Activated naive CD4-positive, alpha-beta T cell treated with anti-CD3 and anti-CD28 coated beads for 36 hours (primary cell): Measurements from ENCODE around the gene FARP2. TPM values are rescaled to one million over a fixed set of nuclear protein-coding genes. Genes with fewer than 3 reads are reported as not detected.

Source experiments
- CTCF ChIA-PET: fragments of 350-600 bp; sonication (Branson Sonifier 250); formaldehyde crosslinking; loops from one replicate; lab custom pipeline; 2021; ENCODE audit warnings: antibody characterized with exemption; lab: Charles Lee
- DNase-seq: peaks from one replicate; pipeline ENCODE4 v3.0.0-alpha.2; 2020
- H3K27ac Mint-ChIP-seq: one replicate; pipeline ENCODE4 v1.8.0; 2021; ENCODE audit warnings: mild to moderate bottlenecking, mixed read lengths
- H3K27me3 Mint-ChIP-seq: one replicate; pipeline ENCODE4 v1.8.0; 2021; ENCODE audit warnings: low read depth, mixed read lengths
- H3K36me3 Mint-ChIP-seq: one replicate; pipeline ENCODE4 v1.8.0; 2021; ENCODE audit warnings: low read depth, mixed read lengths
- H3K4me1 Mint-ChIP-seq: one replicate; pipeline ENCODE4 v1.8.0; 2021; ENCODE audit warnings: low read depth, mixed read lengths
- H3K4me3 Mint-ChIP-seq: one replicate; pipeline ENCODE4 v1.8.0; 2021; ENCODE audit warnings: mild to moderate bottlenecking, moderate library complexity, mixed read lengths
- H3K9me3 Mint-ChIP-seq: one replicate; pipeline ENCODE4 v1.8.0; 2021; ENCODE audit warnings: mixed read lengths
- intact Hi-C: fragments of 100-400 bp; cut with micrococcal nuclease; formaldehyde crosslinking; loops from one replicate; pipeline ENCODE4 v1.15.1; 2023
- total RNA-seq, 2 experiments: library from RNA; stranded (reverse); gene quantifications; one replicate each; pipeline ENCODE4 v1.2.3, GENCODE V29; 2021

Gene FARP2
- total RNA-seq, 2 experiments from 2014 or later: 19.5 to 19.6 TPM

GRCh38 chr2:241479026-241479898, 123.2 kb downstream of the FARP2 start:
- no peak overlapping the region for H3K4me3 Mint-ChIP-seq
- H3K27me3 Mint-ChIP-seq: no peaks in the 10 kb centered on the region
- CTCF ChIA-PET: no interaction called here
- H3K27ac Mint-ChIP-seq: no peak overlapping the region
- no peaks in the 10 kb centered on the region for H3K4me1 Mint-ChIP-seq
- intact Hi-C loops: no loop called here
- no peaks in the 10 kb centered on the region for H3K9me3 Mint-ChIP-seq
- no peaks in the 10 kb centered on the region for H3K36me3 Mint-ChIP-seq
- DNase-seq: no peak

DNA sequence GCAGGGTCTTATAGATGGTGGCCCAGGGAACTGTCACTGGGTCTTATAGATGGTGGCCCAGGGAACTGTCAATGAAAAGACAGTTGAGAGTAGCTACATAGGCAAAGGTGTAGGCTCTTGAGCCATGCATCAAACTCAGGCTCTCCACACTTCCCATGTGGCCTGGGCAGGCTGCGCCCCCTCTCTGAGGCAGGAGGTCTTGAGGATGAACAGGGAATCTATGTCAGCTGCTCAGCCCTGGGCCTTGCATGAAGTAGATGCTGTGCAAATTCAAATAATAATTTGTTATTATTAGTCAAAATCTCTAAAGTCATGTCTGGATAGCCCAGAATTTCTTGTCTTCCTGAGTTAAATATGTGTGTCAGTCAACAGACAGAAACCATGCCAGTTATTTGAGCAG, 125.6 kb downstream of the FARP2 start:
- Mint-ChIP-seq H3K27me3 (no peaks in the 10 kb centered on the region), H3K4me3 (no peak overlapping the region), H3K9me3 (no peaks in the 10 kb centered on the region), H3K4me1 (no peaks in the 10 kb centered on the region), H3K36me3 (no peaks in the 10 kb centered on the region), H3K27ac (no peak overlapping the region)
- no peak for DNase-seq
- intact Hi-C loops: no loop called here
- CTCF ChIA-PET: no interaction called here

DNA sequence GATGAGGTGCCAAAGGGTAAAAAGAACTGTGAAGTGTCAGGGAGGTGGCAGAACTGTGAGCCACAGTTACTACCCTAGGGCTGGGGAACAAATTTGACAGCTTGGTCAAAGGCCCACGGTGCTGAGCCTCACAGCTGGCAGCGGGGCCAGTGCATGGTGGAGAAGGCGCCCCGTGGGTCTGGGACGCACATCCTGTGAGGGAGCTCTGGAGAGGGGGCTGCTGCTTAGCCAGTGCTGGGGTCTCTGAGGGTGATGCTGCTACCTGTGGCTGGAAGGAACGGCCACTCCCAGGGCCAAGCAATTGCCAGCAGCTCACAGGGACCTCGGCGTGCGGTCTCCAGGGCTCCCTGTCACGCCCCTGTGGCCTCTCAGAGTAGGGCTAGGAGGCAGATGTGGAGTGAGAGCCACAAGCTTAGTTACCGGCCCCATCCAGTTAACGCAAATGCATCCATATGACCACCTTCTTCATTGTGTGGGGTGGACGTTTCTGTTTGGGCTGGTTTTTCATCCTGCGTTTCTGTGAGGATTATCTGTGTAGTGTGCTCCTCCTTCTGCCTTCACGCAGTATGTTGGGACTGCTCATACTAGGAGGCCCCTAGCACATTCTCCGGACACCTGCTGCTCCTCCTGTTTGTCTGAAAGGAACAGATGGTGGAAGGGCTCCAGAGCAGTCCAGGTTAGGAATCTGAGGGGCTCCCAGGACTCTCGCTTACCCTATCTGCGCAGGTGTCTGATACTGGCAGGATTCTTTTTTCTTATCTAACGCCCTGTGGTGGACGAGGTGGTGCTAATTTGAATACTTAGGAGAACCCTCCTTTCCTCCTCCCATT, 126.3 kb downstream of the FARP2 start:
- H3K9me3 Mint-ChIP-seq: no peaks in the 10 kb centered on the region
- intact Hi-C loops: no loop called here
- H3K4me3 Mint-ChIP-seq: no peak overlapping the region
- H3K27ac Mint-ChIP-seq: no peak overlapping the region
- CTCF ChIA-PET: interaction anchor here (0.6 to 0.7 kb wide), 2 partner anchors 36 to 38 kb away, joined by 3 to 4 read pairs; no protein-coding TSS in a partner anchor
- no peaks in the 10 kb centered on the region for H3K36me3 Mint-ChIP-seq
- no peaks in the 10 kb centered on the region for H3K4me1 Mint-ChIP-seq
- no peaks in the 10 kb centered on the region for H3K27me3 Mint-ChIP-seq
- DNase-seq: no peak

GRCh38 chr2:241483305-241483704, 127.2 kb downstream of the FARP2 start:
- Mint-ChIP-seq H3K4me3 (no peak overlapping the region), H3K27me3 (no peaks in the 10 kb centered on the region), H3K9me3 (no peaks in the 10 kb centered on the region), H3K36me3 (no peaks in the 10 kb centered on the region), H3K27ac (no peak overlapping the region), H3K4me1 (no peaks in the 10 kb centered on the region)
- CTCF ChIA-PET: interaction anchor here (0.7 kb wide), 1 partner anchor 39 kb away, joined by 4 read pairs; no protein-coding TSS in a partner anchor
- no peak for DNase-seq
- intact Hi-C loops: no loop called here

DNA sequence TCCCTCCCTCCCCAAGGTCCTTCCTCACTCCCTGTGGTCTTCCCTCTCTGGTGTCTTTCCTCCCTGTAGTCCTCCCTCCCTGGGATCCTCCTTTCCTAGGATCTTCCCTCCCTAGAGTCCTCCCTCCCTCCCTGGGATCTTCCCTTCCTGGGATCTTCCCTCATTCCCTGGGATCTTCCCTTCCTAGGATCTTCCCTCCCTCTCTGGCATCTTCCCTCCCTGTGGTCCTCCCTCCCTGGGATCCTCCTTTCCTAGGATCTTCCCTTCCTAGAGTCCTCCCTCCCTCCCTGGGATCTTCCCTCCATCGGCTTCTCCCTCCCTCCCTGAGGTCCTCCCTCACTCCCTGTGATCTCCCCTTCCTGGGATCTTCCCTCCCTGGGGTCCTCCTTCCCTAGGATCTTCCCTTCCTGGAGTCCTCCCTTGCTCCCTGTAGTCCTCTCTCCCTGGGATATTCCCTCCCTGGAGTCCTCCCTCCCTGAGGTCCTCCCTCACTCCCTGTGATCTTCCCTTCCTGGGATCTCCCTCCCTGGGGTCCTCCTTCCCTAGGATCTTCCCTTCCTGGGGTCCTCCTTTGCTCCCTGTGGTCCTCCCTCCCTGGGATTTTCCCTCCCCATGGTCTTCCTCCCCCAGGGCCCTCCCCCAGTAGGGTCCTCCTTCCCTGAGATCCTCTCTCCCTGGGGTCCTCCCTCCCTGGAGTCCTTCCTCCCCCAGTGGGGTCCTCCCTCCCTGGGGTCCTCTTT, 129.3 kb downstream of the FARP2 start:
- H3K4me1 Mint-ChIP-seq: no peaks in the 10 kb centered on the region
- no peaks in the 10 kb centered on the region for H3K27me3 Mint-ChIP-seq
- no peak for DNase-seq
- intact Hi-C loops: no loop called here
- no peaks in the 10 kb centered on the region for H3K9me3 Mint-ChIP-seq
- CTCF ChIA-PET: no interaction called here
- H3K36me3 Mint-ChIP-seq: no peaks in the 10 kb centered on the region
- no peak overlapping the region for H3K27ac Mint-ChIP-seq
- H3K4me3 Mint-ChIP-seq: no peak overlapping the region

GRCh38 chr2:241489088-241489487, 133.0 kb downstream of the FARP2 start:
- no peaks in the 10 kb centered on the region for H3K9me3 Mint-ChIP-seq
- H3K4me1 Mint-ChIP-seq: no peaks in the 10 kb centered on the region
- intact Hi-C loops: no loop called here

DNA sequence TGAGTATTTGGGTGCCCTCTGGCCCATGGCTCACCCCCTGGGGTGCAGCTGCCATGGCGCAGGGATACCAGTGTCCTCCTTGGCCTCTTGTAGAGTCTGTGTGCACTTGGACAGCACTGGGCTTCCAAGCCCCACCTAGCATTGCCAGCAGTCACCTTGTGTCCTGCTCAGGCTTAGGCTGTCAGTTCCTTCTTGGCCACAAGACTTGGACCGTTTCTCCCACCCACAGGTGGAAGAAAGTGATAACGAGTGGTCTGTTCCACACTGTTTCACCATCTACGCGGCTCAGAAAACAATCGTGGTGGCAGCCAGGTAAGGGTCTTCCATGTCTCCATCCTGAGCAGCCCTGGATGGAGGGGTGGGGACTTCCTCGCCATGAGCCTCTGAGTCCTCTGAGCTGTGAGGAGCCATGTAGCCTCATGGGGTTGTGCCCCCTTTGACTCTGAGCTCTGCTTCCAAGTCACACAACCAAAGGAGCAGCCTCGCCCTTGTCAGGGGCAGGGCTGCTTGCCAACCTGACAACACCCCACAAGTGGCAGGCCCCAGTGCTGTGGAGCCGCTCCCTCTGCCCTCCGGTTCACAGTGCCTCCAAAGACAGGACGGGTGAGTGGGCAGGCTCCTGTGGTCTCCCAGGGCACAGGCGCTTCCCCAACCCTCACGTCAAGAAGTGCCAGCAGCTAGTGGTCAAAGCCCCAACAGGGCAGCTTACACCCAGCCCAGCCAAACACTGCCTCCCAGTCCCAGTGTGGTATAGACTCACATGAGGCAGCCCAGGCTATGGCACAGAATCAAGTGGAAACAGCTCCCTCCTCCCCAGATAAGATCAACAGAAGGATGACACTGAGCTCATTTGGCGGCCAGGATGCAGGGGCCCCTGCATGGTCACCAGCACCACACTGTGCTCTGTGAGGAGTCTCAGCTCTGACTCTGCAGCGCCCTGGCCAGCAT, 133.9 kb downstream of the FARP2 start:
- Mint-ChIP-seq H3K9me3 (no peaks in the 10 kb centered on the region), H3K4me1 (no peaks in the 10 kb centered on the region), H3K27me3 (no peaks in the 10 kb centered on the region), H3K4me3 (no peak overlapping the region), H3K27ac (no peak overlapping the region), H3K36me3 (no peaks in the 10 kb centered on the region)
- intact Hi-C loops: no loop called here
- CTCF ChIA-PET: interaction anchor here (0.5 kb wide), 1 partner anchor 96 kb away, joined by 3 read pairs; no protein-coding TSS in a partner anchor
- no peak for DNase-seq

More at GRCh38 chr2:241489088-241489487, 133.0 kb downstream of the FARP2 start:
- no peak for DNase-seq
- Mint-ChIP-seq H3K27me3 (no peaks in the 10 kb centered on the region), H3K4me3 (no peak overlapping the region), H3K36me3 (no peaks in the 10 kb centered on the region), H3K27ac (no peak overlapping the region)
- CTCF ChIA-PET: no interaction called here

- DNase-seq: no peak
- H3K27me3 Mint-ChIP-seq: no peaks in the 10 kb centered on the region
- no peaks in the 10 kb centered on the region for H3K4me1 Mint-ChIP-seq
- H3K4me3 Mint-ChIP-seq: no peak overlapping the region
- no peaks in the 10 kb centered on the region for H3K9me3 Mint-ChIP-seq
- H3K36me3 Mint-ChIP-seq: no peaks in the 10 kb centered on the region
- no peak overlapping the region for H3K27ac Mint-ChIP-seq
- CTCF ChIA-PET: no interaction called here
- intact Hi-C loops: no loop called here
Measured at GRCh38 chr2:241490825-241491506, 134.9 kb downstream of the FARP2 start.

GRCh38 chr2:241491549-241492173, 135.6 kb downstream of the FARP2 start:
- H3K4me1 Mint-ChIP-seq: no peaks in the 10 kb centered on the region
- DNase-seq: no peak
- no peaks in the 10 kb centered on the region for H3K9me3 Mint-ChIP-seq
- no peak overlapping the region for H3K4me3 Mint-ChIP-seq
- no peak overlapping the region for H3K27ac Mint-ChIP-seq
- no peaks in the 10 kb centered on the region for H3K36me3 Mint-ChIP-seq
- intact Hi-C loops: no loop called here
- CTCF ChIA-PET: interaction anchor here (0.8 kb wide), 1 partner anchor 65 kb away, joined by 3 read pairs; no protein-coding TSS in a partner anchor
- H3K27me3 Mint-ChIP-seq: no peaks in the 10 kb centered on the region

DNA sequence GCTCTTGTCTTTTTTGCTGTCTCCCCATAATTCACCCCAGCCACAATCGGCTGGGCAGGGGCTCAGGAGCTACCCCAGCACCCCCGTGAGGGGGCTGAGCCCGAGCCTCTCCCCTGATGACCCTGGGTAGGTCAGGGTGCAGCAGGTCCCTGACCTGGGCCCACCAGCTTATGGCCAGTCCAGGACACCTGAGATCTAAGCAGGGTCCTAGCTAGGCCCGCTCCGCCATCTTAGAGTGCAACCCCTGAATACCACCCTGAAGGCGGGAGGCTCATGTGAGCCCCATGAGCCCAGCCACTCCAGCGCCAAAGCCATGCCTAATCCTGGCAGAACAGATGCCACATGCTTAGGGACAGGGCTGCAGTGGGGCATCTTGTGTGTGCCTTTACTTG, 136.1 kb downstream of the FARP2 start:
- Mint-ChIP-seq H3K36me3 (no peaks in the 10 kb centered on the region), H3K4me3 (no peak overlapping the region), H3K27me3 (no peaks in the 10 kb centered on the region), H3K9me3 (no peaks in the 10 kb centered on the region), H3K27ac (no peak overlapping the region), H3K4me1 (no peaks in the 10 kb centered on the region)
- DNase-seq: no peak
- intact Hi-C loops: no loop called here
- CTCF ChIA-PET: interaction anchor here (0.8 kb wide), 1 partner anchor 64 kb away, joined by 3 read pairs; no protein-coding TSS in a partner anchor
